HG02623 (cell line): ENCODE data around the gene TMEM106A.
"Not testable (repeated sequence)": the region's sequence is repeated elsewhere in the genome, so short reads cannot be mapped to it uniquely, and the experiment has no call there.

Experiments used
- ATAC-seq: cut with Tn5 transposase; IDR thresholded peaks from one replicate; pipeline ENCODE4 v1.9.1; 2021; ENCODE audit warnings: moderate library complexity; ENCODE audit not compliant: unreplicated experiment

Gene TMEM106A, protein sequence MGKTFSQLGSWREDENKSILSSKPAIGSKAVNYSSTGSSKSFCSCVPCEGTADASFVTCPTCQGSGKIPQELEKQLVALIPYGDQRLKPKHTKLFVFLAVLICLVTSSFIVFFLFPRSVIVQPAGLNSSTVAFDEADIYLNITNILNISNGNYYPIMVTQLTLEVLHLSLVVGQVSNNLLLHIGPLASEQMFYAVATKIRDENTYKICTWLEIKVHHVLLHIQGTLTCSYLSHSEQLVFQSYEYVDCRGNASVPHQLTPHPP

DNA sequence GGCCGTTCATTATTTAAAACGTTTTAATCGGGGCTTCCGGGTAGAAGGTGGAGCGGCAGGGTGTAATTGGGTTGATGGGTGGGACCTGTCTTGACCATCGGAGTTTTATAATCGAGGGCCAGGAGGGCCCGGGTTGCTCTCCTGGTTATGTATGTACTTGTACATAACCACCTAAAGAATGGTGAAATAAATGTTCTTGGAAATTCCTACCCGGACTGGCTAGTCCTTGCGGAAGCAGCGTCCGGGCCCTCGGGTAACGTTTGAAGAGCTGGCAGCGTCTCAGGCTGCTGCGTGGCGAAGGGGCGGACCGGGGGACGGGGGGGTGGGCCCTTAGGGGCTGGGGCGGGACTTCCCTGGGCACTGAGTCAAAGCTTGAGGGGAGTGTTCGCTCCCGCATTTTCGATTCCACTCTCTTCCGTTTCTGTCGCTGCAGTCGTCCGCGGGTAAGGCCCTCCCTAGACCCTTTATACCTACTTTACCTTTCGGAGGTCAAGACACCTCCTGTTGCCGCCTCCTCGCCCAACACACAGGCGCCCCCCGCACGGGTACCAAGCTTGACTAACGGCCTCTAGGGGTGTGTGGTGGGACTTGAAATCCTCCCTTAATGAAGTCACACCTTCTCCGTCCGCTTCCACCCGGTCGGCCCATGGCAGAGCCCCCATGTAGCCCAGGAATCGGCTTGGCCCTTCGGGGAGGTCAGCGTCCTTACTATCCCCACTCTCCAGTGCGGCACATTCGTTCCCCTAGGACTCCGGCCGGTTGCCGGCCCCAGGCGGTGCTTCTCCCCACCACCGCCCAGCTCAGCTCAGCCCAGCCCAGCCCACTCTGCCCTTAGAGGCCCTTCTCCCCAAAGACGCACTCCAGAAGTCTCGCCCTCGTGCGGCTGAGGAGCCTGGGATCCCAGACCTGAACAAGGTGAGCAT lies at the start of gene TMEM106A:
TMEM106A (plus strand) TSS at position 396 of the 923 bp plus-strand sequence. CDS start 1,167 bp downstream, outside the sequence.
- ATAC-seq = peak; percentile 71

DNA sequence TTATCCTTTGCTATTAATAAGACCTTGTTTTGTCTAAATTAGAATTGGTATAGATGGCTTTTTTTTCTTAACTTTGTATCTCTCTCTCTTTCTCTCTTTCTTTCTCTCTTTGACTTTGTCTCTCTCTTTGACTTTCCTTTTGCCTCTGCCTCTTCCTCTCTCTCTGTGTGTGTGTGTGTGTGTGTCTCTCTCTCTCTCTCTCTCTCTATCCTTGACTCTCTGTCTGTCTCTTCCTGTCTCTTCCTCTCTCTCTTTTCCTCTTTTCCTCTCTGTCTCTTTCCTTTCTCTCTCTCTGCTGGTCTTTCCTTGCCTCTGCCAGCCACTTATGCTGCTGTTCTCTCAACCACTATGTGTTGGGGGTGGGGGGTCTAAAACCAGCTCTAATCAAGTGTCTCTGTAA lies 45.7 kb upstream of the TMEM106A start:
- ATAC-seq = not testable (repeated sequence)

DNA sequence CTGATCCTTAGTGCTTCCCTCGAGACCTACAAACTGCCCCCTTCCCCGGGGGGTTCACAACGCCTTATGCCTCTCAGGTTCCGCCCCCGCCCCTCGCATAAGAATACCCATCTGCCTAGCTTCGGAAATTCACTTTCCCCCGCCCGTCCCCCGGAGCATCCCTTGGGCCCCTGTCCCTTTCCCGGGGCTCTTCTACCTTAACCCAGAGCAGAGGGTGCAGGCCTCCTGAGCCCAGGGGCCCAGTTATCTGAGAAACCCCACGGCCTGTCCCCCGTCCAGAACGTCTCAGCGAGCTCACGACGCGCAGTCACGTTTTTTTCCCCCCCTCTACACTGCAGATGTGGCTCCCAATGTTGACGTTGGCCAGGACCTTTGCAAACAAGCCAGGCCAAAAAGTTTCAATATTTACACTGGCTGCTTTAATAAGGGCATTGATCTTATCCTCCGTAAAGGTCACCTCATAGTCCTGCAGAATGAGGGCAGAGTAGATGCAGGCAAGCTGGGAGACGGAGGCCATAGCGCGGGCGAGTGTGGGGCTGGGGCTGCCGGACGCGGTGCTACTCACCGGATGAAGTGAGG lies 42.0 kb upstream of the TMEM106A start:
- peak; percentile 14 for ATAC-seq

DNA sequence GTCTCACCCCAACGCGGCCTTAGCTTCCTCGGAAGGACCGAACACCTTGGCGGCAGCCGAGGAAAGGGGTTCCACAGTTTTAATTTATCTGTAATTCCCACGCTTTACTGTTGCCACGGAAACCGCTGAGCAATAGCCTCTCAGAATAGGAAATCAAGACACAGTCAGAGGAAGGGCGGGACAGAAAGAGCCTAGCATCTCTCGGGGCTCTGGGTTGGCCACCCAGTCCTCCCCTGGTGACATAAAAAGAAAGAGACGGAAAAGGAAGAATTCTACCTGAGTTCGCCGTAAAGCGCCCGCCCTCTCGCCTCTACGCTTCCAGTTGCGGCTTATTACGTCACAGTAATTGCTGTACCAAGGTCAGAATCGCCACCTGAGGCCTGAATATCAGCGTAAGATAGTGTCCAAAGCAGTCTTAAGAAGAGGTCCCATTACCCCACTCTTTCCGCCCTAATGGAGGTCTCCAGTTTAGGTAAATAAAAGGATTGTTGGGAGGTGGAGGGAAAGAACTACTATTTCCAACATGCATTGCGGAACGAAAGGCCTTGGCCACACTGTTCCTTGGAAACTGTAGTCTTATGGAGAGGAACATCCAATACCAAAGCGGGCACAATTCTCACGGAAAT lies 41.4 kb upstream of the TMEM106A start:
- peak; percentile 56 for ATAC-seq

DNA sequence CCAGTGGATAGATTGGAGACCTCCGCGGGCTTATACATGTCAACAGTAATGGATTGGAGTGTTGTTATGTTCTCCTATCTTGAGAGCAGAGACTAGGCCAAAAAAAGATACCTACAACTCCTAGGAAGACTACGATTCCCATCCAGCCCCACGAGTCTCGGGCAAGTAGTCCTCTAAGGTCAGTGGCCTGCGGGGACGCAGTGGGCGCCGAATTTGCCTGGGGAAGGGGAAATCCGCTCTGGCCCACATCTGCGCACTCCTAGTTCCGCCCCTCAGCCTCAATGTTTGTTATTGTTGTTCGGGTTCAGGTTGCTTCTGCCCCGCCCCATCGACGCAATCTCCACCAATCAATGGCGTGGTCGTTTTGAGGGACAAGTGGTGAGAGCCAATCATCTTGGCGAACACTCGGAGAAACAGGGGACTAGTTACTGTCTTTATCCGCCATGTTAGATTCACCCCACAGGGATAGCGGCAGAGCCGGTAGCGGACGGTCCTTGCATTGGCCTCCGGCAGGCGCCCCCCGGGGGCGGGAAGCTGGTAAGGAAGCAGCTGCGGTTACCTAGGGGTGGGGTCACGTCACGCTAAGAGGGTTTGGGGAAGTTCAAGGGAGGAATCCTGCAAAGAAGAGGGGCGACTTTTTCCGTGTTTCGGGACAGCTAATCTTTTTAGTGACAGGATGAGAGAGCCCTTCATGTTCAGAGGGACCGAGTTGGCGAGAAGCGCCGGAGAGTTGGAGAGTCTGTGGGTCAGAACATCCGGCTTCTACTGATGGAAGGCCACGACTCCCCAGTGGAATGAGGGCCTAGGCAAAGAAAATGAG lies 40.7 kb upstream of the TMEM106A start, which contains the start of gene NBR1:
NBR1 (plus strand) TSS at position 449 of the 820 bp plus-strand sequence. CDS start 4,586 bp downstream, outside the sequence.
- peak; percentile 61 for ATAC-seq

DNA sequence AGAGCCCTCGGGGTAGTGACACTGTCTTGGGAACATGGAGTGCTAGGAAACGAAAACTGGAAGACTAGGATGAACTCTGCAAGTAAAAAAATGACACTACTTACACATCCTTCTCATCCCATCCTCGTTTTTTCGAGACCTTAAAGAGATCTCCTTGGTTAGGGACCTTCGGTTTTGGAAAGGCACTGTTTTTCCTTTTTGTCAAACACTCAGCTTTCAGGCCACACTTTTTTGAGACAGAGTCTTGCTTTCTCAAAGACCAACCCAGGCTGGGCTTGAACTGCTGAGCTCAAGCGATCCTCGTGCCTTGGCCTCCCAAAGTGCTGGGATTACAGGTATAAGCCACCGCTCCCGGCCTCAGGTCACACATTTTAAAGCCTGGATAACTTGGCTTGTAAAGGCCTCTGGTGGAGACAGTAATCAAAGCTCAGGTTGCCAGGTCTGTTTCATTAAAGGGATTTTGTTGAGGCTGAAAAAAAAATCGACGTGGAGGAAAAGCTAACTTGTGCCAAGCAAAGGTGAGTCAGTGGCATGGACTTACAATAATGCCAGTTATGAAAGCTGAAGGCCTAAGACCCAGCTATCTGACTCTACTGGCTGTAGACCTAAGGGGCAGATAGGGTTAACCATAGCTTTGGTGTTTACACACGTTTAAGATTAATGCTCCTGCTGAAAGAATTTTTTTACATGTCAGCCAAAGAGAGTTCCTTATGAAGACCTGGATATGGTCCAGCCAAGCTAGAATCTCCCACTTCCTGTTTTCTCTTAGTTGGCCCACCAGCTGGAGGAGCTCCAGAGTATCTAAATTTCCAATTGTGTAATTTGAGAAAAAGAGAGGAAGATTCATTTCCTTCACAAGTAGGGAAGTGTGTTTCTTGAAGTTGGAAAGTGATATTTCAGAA lies 39.8 kb upstream of the TMEM106A start:
- no peak for ATAC-seq

DNA sequence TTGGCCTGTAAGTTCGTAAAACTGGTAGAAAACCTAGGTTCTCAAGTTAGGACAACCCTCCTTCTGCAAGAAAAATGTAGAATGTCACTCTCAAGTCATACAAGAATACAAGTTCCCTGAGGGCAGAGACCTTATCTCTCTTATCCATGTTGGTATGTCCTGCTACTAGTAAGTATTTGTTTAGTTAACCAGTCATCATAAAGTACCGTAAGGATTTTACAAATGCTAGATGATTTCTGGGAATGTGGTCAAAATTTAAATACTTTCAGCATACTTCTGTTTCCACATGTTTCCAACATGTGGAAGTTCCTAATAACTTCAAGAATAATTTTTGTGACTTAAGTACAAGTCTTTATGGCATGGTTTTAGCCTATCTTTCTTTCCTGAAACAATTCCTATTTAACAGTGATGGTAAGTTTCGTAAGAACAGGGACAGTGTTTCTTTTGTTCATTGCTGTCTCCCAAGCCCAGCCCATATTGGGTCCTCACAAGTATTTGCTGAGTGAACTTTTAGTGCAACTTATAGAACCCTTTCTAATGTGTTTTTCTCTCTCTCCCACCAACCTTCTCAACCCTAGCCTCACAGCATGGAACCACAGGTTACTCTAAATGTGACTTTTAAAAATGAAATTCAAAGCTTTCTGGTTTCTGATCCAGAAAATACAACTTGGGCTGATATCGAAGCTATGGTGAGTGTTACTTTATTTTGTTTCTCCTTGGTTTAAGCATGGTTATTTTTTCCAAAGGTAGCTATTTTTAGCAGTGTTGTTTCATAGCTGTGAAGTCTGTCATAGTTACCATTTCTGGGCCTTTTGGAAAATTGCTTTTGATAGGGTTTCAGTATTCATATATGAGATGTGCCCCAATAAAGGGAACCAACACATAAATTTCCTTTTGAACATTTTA lies 36.2 kb upstream of the TMEM106A start:
- no peak for ATAC-seq

DNA sequence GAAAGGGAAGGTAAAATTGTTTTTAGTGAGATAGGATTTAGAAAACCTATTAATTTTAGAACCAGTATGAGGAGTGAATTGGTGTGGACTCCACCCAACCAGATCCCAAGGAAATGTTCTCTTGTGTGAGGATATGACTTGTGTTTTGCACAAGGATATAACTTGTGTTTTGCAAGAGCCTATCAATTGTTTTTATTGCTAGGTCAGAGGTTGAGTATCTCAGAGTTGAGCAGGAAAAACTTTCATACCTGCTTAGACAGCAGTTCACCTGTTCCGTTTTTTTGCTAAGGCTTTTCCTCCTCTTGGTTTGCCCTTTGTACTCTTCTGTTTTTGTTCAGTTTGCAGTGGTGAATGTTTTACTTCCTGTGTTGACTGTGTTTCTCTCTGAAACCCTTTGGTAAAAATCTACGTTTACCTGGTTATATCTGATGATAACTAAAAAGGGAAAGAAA lies 35.5 kb upstream of the TMEM106A start:
- no peak for ATAC-seq

DNA sequence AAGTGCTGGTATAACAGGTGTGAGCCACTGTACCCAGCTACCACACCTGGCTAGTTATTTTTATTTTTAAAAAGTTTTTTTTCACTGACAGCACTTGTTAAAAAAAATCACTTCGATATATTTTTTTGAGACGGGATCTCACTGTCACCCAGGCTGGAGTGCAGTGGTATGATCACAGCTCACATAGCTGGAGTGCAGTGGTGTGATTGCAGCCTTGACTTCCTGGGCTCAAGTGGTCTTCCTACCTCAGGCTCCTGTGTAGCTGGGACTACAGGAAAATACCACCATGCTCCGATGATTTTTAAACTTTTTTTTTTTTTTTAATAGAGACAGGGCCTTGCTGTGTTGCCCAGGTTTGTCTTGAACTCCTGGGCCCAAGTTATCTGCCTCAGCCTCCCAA lies 27.8 kb upstream of the TMEM106A start:
- ATAC-seq = no peak

DNA sequence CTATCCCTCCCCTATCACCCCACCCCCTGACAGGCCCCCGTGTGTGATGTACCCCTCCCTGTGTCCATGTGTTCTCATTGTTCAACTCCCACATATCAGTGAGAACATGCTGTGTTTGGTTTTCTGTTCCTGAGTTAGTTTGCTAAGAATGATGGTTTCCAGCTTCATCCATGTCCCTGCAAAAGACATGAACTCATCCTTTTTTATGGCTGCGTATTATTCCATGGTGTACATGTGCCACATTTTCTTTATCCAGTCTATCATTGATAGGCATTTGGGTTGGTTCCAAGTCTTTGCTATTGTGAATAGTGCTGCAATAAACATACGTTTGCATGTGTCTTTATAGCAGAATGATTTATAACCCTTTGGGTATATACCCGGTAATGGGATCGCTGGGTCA lies 25.0 kb upstream of the TMEM106A start:
- not testable (repeated sequence) for ATAC-seq

DNA sequence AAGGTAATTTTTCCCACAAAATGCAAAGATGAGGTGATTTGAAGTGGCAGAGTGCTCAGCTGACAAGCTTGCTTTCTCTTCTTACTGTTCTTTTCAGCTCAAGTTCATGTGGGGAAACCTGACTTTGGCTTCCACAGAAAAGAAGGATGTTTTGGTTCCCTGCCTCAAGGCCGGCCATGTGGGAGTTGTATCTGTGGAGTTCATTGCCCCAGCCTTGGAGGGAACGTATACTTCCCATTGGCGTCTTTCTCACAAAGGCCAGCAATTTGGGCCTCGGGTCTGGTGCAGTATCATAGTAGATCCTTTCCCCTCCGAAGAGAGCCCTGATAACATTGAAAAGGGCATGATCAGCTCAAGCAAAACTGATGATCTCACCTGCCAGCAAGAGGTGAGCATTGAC lies 18.4 kb upstream of the TMEM106A start:
- no peak for ATAC-seq

DNA sequence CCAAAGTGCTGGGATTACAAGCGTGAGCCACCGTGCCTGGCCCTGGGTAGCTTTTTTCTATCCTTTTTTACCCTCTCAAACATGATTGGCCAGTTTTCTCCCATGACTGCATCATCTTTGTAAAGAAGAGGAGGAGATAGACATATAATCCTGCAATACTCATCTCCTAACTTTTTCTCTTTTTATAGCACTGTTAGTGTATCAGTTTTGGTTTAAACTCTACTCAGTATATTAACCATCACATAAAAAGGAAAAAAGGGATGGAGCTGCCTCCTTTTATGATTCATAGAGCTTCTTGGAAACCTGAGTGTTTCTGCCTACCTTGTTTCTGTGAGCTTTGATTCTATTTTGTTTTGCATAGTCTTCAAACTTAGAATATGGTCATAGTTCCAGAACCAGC lies 12.0 kb upstream of the TMEM106A start:
- ATAC-seq = no peak

DNA sequence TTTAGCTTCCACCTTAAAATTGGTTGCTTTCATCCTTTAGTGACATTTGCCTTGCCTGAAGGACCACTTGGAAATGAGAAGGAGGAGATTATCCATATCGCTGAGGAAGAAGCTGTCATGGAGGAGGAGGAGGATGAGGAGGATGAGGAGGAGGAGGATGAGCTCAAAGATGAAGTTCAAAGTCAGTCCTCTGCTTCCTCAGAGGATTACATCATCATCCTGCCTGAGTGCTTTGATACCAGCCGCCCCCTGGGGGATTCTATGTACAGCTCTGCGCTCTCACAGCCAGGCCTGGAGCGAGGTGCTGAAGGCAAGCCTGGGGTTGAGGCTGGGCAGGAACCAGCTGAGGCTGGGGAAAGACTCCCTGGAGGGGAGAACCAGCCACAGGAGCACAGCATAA lies 11.5 kb upstream of the TMEM106A start:
- no peak for ATAC-seq

DNA sequence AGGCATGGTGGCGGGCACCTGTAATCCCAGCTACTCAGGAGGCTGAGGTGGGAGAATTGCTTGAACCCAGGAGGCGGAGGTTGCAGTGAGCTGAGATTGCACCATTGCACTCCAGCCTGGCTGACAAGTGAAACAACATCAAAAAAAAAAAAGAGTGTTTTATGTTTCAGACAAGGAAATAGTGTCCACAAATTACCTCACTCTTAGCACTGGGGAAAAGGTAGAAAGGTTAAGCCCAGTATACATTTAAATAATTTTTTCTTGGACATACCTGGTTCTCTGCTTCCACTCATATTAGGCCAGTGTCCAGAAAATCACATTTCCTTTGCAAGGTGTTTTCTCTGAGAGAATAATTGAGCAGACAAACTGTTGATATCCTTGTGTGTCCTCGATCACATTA lies 8.7 kb upstream of the TMEM106A start:
- not testable (repeated sequence) for ATAC-seq

DNA sequence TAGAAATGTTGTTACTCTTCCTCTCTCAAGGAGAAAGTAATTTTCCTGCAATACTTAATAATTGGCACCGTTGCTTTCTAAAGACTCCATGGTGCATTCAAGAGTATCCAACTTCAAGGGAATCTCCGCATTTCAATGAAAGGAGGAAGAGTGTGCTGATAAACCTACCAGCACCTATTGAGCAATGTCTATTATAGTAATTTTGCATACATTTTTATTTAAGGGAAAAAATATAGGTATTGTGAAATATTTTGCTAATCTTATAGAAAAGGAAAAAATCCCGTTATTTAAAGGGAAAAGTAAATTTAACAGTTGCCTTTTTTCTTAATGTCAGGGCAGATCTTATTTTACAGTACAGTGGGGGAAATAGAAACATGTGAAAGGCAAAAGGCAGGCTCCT lies 1.1 kb upstream of the TMEM106A start:
- ATAC-seq = no peak

DNA sequence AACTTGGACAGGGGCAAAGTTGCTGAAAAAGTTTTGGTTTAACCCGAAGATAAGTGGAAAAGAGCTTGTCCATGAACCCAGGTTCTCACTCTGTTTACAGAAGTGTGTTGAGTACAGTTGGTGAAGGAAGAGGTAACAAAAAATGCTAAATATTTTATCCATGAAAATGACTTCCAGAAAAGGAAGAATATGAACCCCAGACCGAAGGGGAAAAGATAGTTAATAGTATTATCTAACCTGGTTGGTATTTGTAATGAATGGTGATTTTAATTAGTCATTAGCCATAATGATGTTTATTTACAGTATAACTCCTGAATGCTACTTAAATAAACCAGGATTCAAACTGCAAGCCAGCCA lies 574 bp upstream of the TMEM106A start:
- ATAC-seq = no peak

DNA sequence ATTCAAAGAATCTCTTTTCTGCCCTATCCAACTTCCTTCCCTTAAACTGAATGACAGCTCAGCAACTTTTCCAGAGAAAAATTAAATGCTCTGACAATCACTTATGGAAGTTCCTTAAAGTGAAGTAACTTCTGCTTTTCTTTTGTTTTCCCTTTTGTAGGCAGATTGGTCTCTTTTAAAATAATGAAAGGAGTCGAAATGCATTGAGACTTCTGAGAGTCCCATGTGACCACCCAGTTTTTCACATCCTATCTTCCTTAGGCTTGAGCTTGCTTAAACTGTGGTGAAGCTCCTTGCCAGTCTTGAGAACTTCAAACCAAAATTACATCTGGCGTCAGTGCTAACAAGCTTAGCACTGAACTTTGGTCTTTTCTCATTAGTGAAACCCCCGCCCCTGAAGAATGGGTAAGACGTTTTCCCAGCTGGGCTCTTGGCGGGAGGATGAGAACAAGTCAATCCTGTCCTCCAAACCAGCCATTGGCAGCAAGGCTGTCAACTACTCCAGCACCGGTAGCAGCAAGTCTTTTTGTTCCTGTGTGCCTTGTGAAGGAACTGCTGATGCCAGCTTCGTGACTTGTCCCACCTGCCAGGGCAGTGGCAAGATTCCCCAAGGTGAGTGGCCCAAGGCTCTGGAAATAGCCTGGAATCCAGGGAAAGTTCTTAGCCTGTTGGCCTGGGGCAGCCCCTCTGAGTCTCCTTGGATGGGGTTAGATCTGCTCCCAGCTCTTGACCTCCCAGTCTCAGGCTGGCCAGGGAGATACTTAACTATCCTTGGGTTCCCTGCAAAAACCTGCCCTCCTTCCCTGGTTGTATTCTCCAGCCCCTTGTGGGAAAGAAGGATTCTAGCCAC lies 1.2 kb downstream of the TMEM106A start:
- ATAC-seq = no peak
